Muscle layer of colon (tissue), 2 donors: ENCODE measurements around the gene FARP1.

ENCODE experiments used
- H3K27ac ChIP-seq: one replicate; pipeline ENCODE4 v1.7.0; 2013; ENCODE audit warnings: low read depth, mild to moderate bottlenecking, low read length, moderate library complexity
- H3K27me3 ChIP-seq, 2 donors: one replicate each; pipeline ENCODE4 v1.7.0; 2013; ENCODE audit warnings: low read length in 2 of 2, mild to moderate bottlenecking in 2 of 2; ENCODE audit not compliant: insufficient read depth in 2 of 2, control insufficient read depth in 1 of 2
- H3K36me3 ChIP-seq: one replicate; pipeline ENCODE4 v1.7.0; 2013; ENCODE audit warnings: mild to moderate bottlenecking, low read length; ENCODE audit not compliant: insufficient read depth
- H3K4me1 ChIP-seq: one replicate; pipeline ENCODE4 v1.7.0; 2013; ENCODE audit warnings: mild to moderate bottlenecking, low read length; ENCODE audit not compliant: insufficient read depth
- H3K4me3 ChIP-seq, 2 donors: one replicate each; pipeline ENCODE4 v1.7.0; 2013; ENCODE audit warnings: low read length in 2 of 2, low read depth in 1 of 2, mild to moderate bottlenecking in 1 of 2, moderate library complexity in 1 of 2
- H3K9ac ChIP-seq: one replicate; pipeline ENCODE4 v1.7.0; 2013; ENCODE audit warnings: low read length
- H3K9me3 ChIP-seq: one replicate; pipeline ENCODE4 v1.7.0; 2013; ENCODE audit warnings: mild to moderate bottlenecking, low read length
- donor health status: abdominal sarcoma.
- donor health status: Adenocarcinoma of cecum.

Gene FARP1

GRCh38 chr13:98284679-98285078 lies 141.8 kb downstream of the FARP1 start:
- Histone ChIP-seq H3K4me1 (peaks cover 8% of the 10 kb centered on the region), H3K27ac (no peak overlapping the region), H3K36me3 (no peaks in the 10 kb centered on the region), H3K27me3 (no peaks in the 10 kb centered on the region), H3K9me3 (no peaks in the 10 kb centered on the region), H3K4me3 (no peak overlapping the region), H3K9ac (no peak overlapping the region)

GRCh38 chr13:98285317-98285716 lies 142.4 kb downstream of the FARP1 start:
- H3K4me1 ChIP-seq, result peaks cover 8% of the 10 kb centered on the region
- H3K27me3 ChIP-seq, result no peaks in the 10 kb centered on the region
- no peaks in the 10 kb centered on the region for H3K36me3 ChIP-seq
- H3K9me3 ChIP-seq, result no peaks in the 10 kb centered on the region
- H3K4me3 ChIP-seq, result no peak overlapping the region
- H3K9ac ChIP-seq, result no peak overlapping the region
- no peak overlapping the region for H3K27ac ChIP-seq

- Histone ChIP-seq H3K9ac (no peak overlapping the region), H3K36me3 (no peaks in the 10 kb centered on the region), H3K4me1 (peaks cover 8% of the 10 kb centered on the region), H3K27ac (no peak overlapping the region), H3K4me3 (no peak overlapping the region), H3K9me3 (no peaks in the 10 kb centered on the region), H3K27me3 (no peaks in the 10 kb centered on the region)
These were observed 143.1 kb downstream of the FARP1 start for GRCh38 chr13:98285852-98286594.

GRCh38 chr13:98286799-98287198 lies 143.9 kb downstream of the FARP1 start:
- Histone ChIP-seq H3K27ac (no peak overlapping the region), H3K9me3 (no peaks in the 10 kb centered on the region), H3K36me3 (no peaks in the 10 kb centered on the region), H3K9ac (no peak overlapping the region), H3K27me3 (no peaks in the 10 kb centered on the region), H3K4me3 (no peak overlapping the region), H3K4me1 (peaks cover 8% of the 10 kb centered on the region)

GRCh38 chr13:98288211-98288610 lies 145.3 kb downstream of the FARP1 start:
- Histone ChIP-seq H3K9ac (no peak overlapping the region), H3K27ac (no peak overlapping the region), H3K9me3 (no peaks in the 10 kb centered on the region)

GRCh38 chr13:98289339-98289945 lies 146.5 kb downstream of the FARP1 start:
- H3K9me3 ChIP-seq, result no peaks in the 10 kb centered on the region
- H3K27ac ChIP-seq, result no peak overlapping the region
- peaks cover 9% of the 10 kb centered on the region for H3K4me1 ChIP-seq
- H3K27me3 ChIP-seq, result no peaks in the 10 kb centered on the region
- no peak overlapping the region for H3K4me3 ChIP-seq
- no peak overlapping the region for H3K9ac ChIP-seq
- H3K36me3 ChIP-seq, result no peaks in the 10 kb centered on the region

More at GRCh38 chr13:98288211-98288610, 145.3 kb downstream of the FARP1 start:
- no peak overlapping the region for H3K4me3 ChIP-seq
- no peaks in the 10 kb centered on the region for H3K27me3 ChIP-seq
- H3K36me3 ChIP-seq, result no peaks in the 10 kb centered on the region
- peaks cover 5% of the 10 kb centered on the region for H3K4me1 ChIP-seq

GRCh38 chr13:98290261-98290660 lies 147.4 kb downstream of the FARP1 start:
- Histone ChIP-seq H3K27ac (no peak overlapping the region), H3K4me3 (no peak overlapping the region), H3K36me3 (no peaks in the 10 kb centered on the region), H3K4me1 (peaks cover 11% of the 10 kb centered on the region), H3K27me3 (no peaks in the 10 kb centered on the region), H3K9me3 (no peaks in the 10 kb centered on the region), H3K9ac (no peak overlapping the region)

- no peaks in the 10 kb centered on the region for H3K9me3 ChIP-seq
- no peaks in the 10 kb centered on the region for H3K36me3 ChIP-seq
- H3K9ac ChIP-seq, result no peak overlapping the region
- no peak overlapping the region for H3K4me3 ChIP-seq
- no peak overlapping the region for H3K27ac ChIP-seq
- no peaks in the 10 kb centered on the region for H3K27me3 ChIP-seq
- H3K4me1 ChIP-seq, result peaks cover 13% of the 10 kb centered on the region
These were observed 148.8 kb downstream of the FARP1 start for GRCh38 chr13:98291658-98292057.

GRCh38 chr13:98293103-98293502 lies 150.2 kb downstream of the FARP1 start:
- no peaks in the 10 kb centered on the region for H3K9me3 ChIP-seq
- no peaks in the 10 kb centered on the region for H3K27me3 ChIP-seq
- H3K4me1 ChIP-seq, result peaks cover 18% of the 10 kb centered on the region
- no peak overlapping the region for H3K27ac ChIP-seq
- H3K36me3 ChIP-seq, result no peaks in the 10 kb centered on the region
- no peak overlapping the region for H3K9ac ChIP-seq
- H3K4me3 ChIP-seq, result no peak overlapping the region

- Histone ChIP-seq H3K4me3 (no peak overlapping the region), H3K4me1 (peaks cover 24% of the 10 kb centered on the region), H3K9ac (no peak overlapping the region), H3K9me3 (no peaks in the 10 kb centered on the region), H3K36me3 (no peaks in the 10 kb centered on the region), H3K27ac (no peak overlapping the region), H3K27me3 (no peaks in the 10 kb centered on the region)
These were observed 150.8 kb downstream of the FARP1 start for GRCh38 chr13:98293570-98294142.

- Histone ChIP-seq H3K36me3 (no peaks in the 10 kb centered on the region), H3K9ac (no peak overlapping the region), H3K9me3 (no peaks in the 10 kb centered on the region), H3K4me3 (no peak overlapping the region), H3K4me1 (peaks cover 39% of the 10 kb centered on the region), H3K27me3 (no peaks in the 10 kb centered on the region), H3K27ac (no peak overlapping the region)
These were observed 152.5 kb downstream of the FARP1 start for GRCh38 chr13:98295371-98295770.
